IPS-NIHi7 (cell line): ENCODE results near the gene LSR.
"Not testable (repeated sequence)": the region's sequence is repeated elsewhere in the genome, so short reads cannot be mapped to it uniquely, and the experiment has no call there.

Source experiments
- DNase-seq: peaks from one replicate; pipeline ENCODE4 v3.0.0; 2012; ENCODE audit warnings: mixed read lengths; ENCODE audit errors: extremely low spot score

The LSR gene

GRCh38 chr19:35267353-35267817 lies 18.6 kb downstream of the LSR start:
- DNase-seq: no peak

- DNase-seq: peak; percentile 94
These were observed 19.2 kb downstream of the LSR start for GRCh38 chr19:35267818-35268535.

- peak; percentile 70 for DNase-seq
These were observed 20.0 kb downstream of the LSR start, which contains the start of gene USF2 for GRCh38 chr19:35268536-35269437. USF2 (plus strand) TSS chr19:35268962; CDS start chr19:35269102, 140 bp downstream.

DNA sequence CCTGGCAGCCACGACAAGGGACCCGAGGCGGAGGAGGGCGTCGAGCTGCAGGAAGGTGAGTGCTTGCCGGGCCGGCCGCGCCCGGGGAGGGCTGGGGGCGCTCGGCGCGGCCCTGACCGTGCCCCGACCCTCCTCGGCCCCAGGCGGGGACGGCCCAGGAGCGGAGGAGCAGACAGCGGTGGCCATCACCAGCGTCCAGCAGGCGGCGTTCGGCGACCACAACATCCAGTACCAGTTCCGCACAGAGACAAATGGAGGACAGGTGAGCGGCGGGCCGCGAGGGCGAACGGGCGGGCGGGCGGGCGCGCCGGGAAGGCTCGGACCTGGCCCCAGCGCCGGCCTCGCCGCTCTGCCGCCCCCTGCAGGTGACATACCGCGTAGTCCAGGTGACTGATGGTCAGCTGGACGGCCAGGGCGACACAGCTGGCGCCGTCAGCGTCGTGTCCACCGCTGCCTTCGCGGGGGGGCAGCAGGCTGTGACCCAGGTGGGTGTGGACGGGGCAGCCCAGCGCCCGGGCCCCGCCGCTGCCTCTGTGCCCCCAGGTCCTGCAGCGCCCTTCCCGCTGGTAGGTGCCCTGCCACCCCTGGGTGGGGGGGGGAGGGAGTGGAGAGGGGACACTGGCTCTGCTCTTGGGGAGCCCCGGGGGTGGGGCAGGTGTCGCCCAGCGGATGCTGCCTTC lies 20.8 kb downstream of the LSR start:
- DNase-seq: peak; percentile 89

DNA sequence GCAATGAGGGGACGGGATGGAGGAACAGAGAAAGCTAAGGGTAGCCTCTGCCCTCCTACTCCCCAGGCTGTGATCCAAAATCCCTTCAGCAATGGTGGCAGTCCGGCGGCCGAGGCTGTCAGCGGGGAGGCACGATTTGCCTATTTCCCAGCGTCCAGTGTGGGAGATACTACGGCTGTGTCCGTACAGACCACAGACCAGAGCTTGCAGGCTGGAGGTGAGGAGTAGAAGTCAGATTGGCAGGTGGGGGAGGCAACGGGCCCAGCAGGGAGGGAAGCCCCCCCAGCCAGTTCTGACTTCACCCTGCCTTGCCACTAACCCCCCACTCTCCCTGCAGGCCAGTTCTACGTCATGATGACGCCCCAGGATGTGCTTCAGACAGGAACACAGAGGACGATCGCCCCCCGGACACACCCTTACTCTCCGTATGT lies 21.6 kb downstream of the LSR start:
- DNase-seq: no peak

DNA sequence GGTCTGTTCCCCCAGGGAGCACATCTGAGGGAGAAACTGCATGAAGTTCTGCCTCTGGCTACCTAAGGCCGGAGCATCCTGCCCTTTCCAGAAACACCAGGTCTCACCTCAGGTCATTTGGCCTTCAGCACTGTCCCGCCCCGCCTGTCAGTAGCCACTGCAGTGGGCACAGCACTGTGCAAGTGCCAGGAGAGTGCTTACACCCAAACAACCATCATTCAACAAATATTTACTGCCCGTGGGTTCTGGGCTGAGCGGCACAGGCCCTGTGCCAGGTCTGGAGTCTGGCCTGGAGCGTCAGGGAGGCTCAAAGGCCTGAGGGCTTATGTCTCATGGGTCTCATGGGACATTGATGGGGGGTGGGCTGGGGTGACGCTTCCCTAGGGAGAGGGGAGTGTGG lies 22.7 kb downstream of the LSR start:
- no peak for DNase-seq

- DNase-seq: no peak
These were observed 23.4 kb downstream of the LSR start for GRCh38 chr19:35272122-35272719.

- DNase-seq: no peak
These were observed 24.3 kb downstream of the LSR start for GRCh38 chr19:35272954-35273649.

DNA sequence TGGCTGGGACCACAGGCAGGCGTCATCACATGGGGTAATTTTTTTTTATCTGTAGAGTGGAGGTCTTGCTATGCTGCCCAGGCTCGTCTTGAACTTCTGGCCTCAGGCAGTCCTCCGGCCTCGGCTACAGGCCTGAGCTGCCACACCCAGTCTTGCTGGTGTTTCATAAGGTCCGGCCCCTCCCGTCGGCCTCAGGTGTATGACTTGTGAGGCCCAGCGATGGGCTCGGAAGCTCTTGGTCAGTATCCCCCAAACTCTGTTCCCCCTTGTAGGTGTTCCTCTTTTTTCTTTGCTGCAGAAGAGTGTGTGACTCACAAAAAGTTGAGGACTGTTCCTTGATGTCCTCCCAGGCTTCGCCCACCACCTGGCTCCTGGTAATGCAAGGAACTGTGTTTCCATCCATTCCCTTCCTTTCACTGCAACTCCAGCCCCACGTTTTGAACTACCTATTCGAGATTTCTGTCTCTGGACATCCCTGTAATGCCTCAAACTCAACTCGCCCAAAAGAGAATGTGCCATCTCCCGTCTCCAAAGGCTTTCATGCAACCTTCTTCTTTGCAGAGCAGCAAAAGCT lies 25.0 kb downstream of the LSR start:
- no peak for DNase-seq

DNA sequence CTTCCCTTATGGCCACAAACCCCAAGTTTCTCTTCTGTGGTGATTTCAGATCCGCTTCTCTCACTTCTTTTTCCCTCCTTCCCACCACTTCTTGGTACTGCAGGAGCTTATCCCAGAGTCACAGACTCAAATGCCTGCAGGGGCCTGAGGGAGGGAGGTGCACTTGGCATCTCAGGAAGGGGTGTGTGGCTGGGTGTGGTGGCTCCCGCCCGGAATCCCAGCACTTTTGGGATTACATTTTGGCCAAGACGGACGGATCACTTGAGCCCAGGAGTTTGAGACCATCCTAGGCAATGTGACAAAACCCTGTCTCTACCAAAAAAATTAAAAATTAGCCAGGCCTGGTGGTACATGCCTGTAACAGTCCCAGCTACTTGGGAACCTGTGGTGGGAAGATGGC lies 25.5 kb downstream of the LSR start:
- no peak for DNase-seq

- no peak for DNase-seq
These were observed 28.0 kb downstream of the LSR start for GRCh38 chr19:35276706-35277281.

DNA sequence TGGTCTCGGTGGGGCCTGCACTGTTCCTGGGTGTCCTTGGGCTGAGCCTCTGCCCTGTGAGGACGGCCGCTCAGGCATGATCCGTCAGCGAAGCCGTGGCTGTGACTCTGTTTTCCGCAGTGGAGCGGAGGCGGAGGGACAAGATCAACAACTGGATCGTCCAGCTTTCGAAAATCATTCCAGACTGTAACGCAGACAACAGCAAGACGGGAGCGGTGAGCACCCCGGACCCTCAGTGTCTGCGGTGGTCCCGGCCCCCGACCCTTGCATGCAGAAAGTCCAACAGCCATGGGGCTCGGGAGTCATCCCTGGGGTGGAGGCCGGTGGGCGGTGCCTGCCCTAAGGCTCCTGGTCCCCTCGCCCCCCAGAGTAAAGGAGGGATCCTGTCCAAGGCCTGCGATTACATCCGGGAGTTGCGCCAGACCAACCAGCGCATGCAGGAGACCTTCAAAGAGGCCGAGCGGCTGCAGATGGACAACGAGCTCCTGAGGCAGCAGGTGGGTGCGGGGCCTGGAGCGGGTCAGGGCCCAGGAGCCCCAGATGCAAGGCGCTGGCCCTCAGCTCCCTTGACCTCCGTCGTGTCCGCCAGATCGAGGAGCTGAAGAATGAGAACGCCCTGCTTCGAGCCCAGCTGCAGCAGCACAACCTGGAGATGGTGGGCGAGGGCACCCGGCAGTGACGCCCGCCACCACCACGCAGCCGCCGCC lies 29.9 kb downstream of the LSR start:
- no peak for DNase-seq

DNA sequence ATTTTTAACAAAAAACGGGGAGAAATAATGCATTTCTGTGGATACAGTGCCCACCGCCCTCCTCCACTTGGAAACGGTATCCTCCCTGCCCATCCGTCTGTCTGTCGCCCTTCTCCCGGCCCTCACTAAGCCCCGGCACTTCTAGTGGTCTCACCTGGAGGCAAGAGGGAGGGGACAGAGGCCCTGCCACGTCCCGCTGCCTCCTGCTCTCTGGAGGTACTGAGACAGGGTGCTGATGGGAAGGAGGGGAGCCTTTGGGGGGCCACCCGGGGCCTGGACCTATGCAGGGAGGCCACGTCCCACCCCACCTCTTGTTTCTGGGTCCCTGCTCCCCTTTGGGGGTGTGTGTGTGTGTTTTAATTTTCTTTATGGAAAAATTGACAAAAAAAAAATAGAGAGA lies 30.6 kb downstream of the LSR start:
- DNase-seq: no peak

- DNase-seq: no peak
These were observed 31.4 kb downstream of the LSR start for GRCh38 chr19:35279985-35280821.

DNA sequence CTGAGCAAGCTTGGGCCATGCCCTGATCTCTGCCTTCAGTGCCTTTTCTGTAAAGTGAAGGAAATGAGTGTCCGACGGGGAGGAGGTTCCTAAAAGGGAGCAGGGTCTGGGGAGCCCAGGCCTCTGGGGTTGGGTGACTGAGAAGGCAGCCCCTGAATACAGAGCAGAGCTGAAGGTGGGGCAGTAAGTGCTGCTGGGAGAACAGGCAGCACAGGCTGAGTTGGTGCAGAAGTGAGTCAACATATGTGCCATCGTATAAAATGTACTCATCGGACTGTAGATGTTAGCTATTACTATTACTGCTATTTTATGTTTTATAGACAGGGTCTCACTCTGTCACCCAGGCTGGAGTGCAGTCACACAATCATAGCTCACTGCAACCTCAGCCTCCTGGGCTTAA lies 32.5 kb downstream of the LSR start:
- no peak for DNase-seq

DNA sequence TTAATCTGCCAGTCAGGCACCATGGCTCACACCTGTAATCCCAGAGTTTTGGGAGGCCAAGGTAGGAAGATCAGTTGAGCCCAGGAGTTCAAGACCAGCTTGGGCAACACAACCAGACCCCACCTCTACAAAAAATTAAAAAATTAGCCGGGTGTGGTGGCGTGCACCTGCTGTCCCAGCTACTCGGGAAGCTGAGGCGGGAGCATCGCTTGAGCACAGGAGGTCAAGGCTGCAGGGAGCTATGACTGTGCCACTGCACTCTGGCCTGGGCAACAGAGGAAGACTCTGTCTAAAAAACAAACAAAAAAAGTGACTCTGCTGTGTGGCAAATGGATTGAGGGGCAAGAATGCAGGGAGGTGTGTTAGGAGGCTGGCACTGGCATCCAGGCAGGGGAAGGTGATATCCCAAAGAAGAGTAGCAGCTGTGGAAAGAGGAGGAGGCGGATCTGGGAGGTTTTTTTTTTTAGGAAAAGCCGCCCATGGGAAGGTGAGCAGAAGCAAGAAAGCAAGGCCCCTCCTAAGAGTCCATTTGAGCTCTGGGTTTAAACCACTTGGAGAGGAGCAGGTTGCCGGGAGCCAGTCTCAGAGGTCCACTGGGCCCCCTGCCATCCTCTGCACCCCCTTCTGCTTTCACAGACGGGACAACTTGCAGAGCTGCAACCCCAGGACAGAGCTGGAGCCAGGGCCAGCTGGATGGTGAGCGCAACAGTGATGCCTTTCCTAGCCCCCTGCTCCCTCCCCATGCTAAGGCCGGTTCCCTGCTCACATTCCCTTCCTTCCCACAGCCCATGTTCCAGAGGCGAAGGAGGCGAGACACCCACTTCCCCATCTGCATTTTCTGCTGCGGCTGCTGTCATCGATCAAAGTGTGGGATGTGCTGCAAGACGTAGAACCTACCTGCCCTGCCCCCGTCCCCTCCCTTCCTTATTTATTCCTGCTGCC lies 35.6 kb downstream of the LSR start:
- DNase-seq: no peak

GRCh38 chr19:35285095-35285449 lies 36.3 kb downstream of the LSR start:
- no peak for DNase-seq

DNA sequence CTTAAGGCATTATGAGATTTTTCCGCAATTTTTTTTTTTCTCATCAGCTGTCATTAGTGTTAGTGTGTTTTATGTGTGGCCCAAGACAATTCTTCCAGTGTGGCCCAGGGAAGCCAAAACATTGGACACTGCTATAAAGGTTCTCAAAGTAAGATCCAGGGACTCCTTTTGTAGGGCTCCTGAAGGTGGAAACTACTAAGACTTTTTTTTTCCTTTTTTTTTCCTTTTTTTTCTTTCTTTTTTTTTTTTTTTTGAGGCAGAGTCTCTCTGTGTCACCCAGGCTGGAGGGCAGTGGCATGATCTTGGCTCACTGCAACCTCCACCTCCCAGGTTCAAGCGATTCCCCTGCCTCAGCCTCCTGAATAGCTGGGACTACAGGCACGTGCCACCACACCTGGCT lies 36.7 kb downstream of the LSR start:
- DNase-seq: not testable (repeated sequence)
